Peyer's patch (tissue), 4 donors: Measurements from ENCODE around the gene DTL.

ENCODE experiments used
- CTCF ChIP-seq, 6 experiments: fragments of 450-650 bp in 4 of 6; fragments of 200-600 bp in 2 of 6; sonication (generic) in 1 of 6; IDR thresholded peaks; one replicate each; pipeline ENCODE4 v1.5.1; 2017 to 2019; ENCODE audit warnings: antibody characterized with exemption in 6 of 6, mild to moderate bottlenecking in 3 of 6, moderate library complexity in 1 of 6
- POLR2A ChIP-seq, 2 donors: fragments of 450-650 bp; IDR thresholded peaks; one replicate each; pipeline ENCODE4 v1.5.1; 2017; ENCODE audit warnings: antibody characterized with exemption in 2 of 2, mild to moderate bottlenecking in 2 of 2, moderate library complexity in 2 of 2

- TF ChIP-seq CTCF (IDR thresholded peaks at IDR 0.05): no peak
- TF ChIP-seq POLR2A (IDR thresholded peaks at IDR 0.05): no peak
These were observed 38.8 kb downstream of the DTL start for GRCh38 chr1:212074313-212074712.
